ENCODE results near the gene TCF23. TPM values are rescaled to one million over a fixed set of nuclear protein-coding genes. Genes with fewer than 3 reads are reported as not detected.
A peak's percentile ranks its signal among the peaks of the same experiment; 100 is the strongest.

Gene TCF23
- not detected for total RNA-seq
- not detected for polyA plus RNA-seq
- total RNA-seq, result not detected

DNA sequence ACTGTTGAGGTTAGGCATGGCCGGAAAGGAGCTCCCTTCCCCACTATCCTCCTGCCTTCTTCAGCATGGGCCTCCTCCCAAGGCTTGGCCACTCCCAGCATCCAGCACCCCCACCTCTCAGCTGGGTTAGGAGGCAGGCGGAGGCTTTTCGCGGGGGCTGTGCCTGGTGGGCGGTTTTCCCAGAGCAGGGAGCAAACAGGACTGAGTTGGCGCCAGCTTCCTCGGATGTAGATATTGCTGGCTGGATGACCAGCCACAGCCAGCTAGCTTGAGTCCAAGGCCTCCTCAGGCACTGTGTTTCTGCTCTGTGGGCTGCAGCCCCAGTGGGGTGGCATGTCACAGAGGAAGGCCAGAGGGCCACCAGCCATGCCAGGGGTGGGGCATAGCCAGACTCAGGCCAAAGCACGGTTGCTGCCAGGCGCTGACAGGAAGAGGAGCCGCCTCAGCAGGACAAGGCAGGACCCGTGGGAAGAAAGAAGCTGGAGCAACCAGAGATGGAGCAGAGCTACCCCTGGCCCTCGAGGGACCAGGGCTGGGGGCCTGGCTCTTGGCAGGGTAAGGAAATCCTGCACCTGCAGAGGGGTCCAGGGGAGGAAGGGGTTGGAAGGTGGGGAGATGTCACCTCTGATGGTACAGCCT is at the start of gene TCF23:
Gene TCF23, plus strand, starts transcription at position 204 of the 639 bp plus-strand sequence. Its CDS starts 130 bp downstream, at position 334.
- ChIA-PET POLR2A (no interaction called here), CTCF (no interaction called here)
- Mint-ChIP-seq H3K27me3 (peaks cover 0 to 21% (median 9%) of the 10 kb centered on the region in 5 donors), H3K36me3 (no peaks in the 10 kb centered on the region), H3K4me1 (no peaks in the 10 kb centered on the region), H3K27ac (peak within 1 kb of the TSS in 2 of 9 donors; percentile 39 to 45), H3K4me3 (no peak within 1 kb of the TSS), H3K9me3 (no peaks in the 10 kb centered on the region)
- no peak within 1 kb of the TSS for H3K27ac ChIP-seq (ENCODE audit: low read depth, low read length)
- ATAC-seq, result no peak
- H3K36me3 ChIP-seq (ENCODE audit: control insufficient read depth in 2 of 3, insufficient read depth in 3 of 3, low read length in 3 of 3), result no peaks in the 10 kb centered on the region
- H3K9me3 ChIP-seq (ENCODE audit: control insufficient read depth in 2 of 3, low read length in 3 of 3), result no peaks in the 10 kb centered on the region
- DNase-seq, result no peak
- H3K27me3 ChIP-seq (ENCODE audit: control insufficient read depth in 2 of 2, insufficient read depth in 2 of 2, low read length in 2 of 2), result no peaks in the 10 kb centered on the region
- intact Hi-C loops (cut with micrococcal nuclease), result no loop called here
- no peak within 1 kb of the TSS for H3K4me3 ChIP-seq (ENCODE audit: low read length)
- no peaks in the 10 kb centered on the region for H3K4me1 ChIP-seq (ENCODE audit: control insufficient read depth in 2 of 2, insufficient read depth in 2 of 2, low read length in 2 of 2)

DNA sequence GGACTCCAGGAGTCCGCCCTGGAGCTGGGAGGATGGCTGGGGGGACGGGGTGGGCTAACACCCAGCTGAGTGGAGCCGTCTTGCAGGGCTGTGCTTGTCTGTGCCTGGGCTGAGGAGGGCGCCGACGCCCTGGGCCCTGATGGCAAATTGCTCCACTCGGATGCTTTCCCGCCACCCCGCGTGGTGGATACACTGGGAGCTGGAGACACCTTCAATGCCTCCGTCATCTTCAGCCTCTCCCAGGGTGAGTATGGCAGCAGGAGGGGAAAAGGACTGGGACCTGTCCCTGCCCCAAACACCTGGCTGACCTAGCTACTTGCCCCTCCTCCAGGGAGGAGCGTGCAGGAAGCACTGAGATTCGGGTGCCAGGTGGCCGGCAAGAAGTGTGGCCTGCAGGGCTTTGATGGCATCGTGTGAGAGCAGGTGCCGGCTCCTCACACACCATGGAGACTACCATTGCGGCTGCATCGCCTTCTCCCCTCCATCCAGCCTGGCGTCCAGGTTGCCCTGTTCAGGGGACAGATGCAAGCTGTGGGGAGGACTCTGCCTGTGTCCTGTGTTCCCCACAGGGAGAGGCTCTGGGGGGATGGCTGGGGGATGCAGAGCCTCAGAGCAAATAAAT is 49.4 kb upstream of the TCF23 start:
- peaks cover 6 to 16% (median 10%) of the 10 kb centered on the region in 7 donors for H3K4me1 Mint-ChIP-seq
- H3K4me3 ChIP-seq (ENCODE audit: low read length), result no peak overlapping the region
- no peaks in the 10 kb centered on the region for H3K9me3 Mint-ChIP-seq
- POLR2A ChIA-PET, result interaction anchor here (0.6 kb wide), 1 partner anchor 1342 kb away, joined by 3 read pairs; no protein-coding TSS in a partner anchor
- H3K27me3 ChIP-seq (ENCODE audit: control insufficient read depth in 2 of 2, insufficient read depth in 2 of 2, low read length in 2 of 2), result no peaks in the 10 kb centered on the region
- peaks cover 0 to 3% (median 0%) of the 10 kb centered on the region in 5 donors for H3K27me3 Mint-ChIP-seq
- H3K36me3 ChIP-seq (ENCODE audit: control insufficient read depth in 2 of 3, insufficient read depth in 3 of 3, low read length in 3 of 3), result no peaks in the 10 kb centered on the region
- intact Hi-C loops (cut with micrococcal nuclease), result no loop called here
- no peaks in the 10 kb centered on the region for H3K9me3 ChIP-seq (ENCODE audit: control insufficient read depth in 2 of 3, low read length in 3 of 3)
- peaks cover 0 to 4% of the 10 kb centered on the region in 2 donors for H3K4me1 ChIP-seq (ENCODE audit: control insufficient read depth in 2 of 2, insufficient read depth in 2 of 2, low read length in 2 of 2)
- CTCF ChIA-PET, result interaction anchor here (0.6 to 2.7 kb wide), 7 partner anchors 9 to 204 kb away, joined by 3 to 12 read pairs (median 4); no protein-coding TSS in a partner anchor
- no peaks in the 10 kb centered on the region for H3K36me3 Mint-ChIP-seq
- no peak overlapping the region for H3K4me3 Mint-ChIP-seq
- H3K27ac Mint-ChIP-seq, result no peak overlapping the region
- H3K27ac ChIP-seq (ENCODE audit: low read depth, low read length), result no peak overlapping the region
- DNase-seq (no peak), ATAC-seq (no peak)

DNA sequence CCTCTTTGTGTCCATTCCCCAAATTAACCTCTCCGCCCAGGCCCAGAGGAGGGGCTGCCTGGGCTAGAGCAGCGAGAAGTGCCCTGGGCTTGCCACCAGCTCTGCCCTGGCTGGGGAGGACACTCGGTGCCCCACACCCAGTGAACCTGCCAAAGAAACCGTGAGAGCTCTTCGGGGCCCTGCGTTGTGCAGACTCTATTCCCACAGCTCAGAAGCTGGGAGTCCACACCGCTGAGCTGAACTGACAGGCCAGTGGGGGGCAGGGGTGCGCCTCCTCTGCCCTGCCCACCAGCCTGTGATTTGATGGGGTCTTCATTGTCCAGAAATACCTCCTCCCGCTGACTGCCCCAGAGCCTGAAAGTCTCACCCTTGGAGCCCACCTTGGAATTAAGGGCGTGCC is 48.8 kb upstream of the TCF23 start:
- ChIA-PET CTCF (interaction anchor here (0.6 to 2.7 kb wide), 5 partner anchors 63 to 203 kb away, joined by 3 to 12 read pairs (median 11); no protein-coding TSS in a partner anchor), POLR2A (no interaction called here)
- Mint-ChIP-seq H3K36me3 (no peaks in the 10 kb centered on the region), H3K9me3 (no peaks in the 10 kb centered on the region), H3K4me3 (no peak overlapping the region), H3K4me1 (peaks cover 6 to 16% (median 10%) of the 10 kb centered on the region in 7 donors), H3K27ac (no peak overlapping the region), H3K27me3 (peaks cover 0 to 4% (median 0%) of the 10 kb centered on the region in 5 donors)
- intact Hi-C loops (cut with micrococcal nuclease), result no loop called here
- DNase-seq, result no peak
- Histone ChIP-seq H3K4me3 (ENCODE audit: low read length) (no peak overlapping the region), H3K36me3 (ENCODE audit: control insufficient read depth in 2 of 3, insufficient read depth in 3 of 3, low read length in 3 of 3) (no peaks in the 10 kb centered on the region), H3K4me1 (ENCODE audit: control insufficient read depth in 2 of 2, insufficient read depth in 2 of 2, low read length in 2 of 2) (peaks cover 0 to 4% of the 10 kb centered on the region in 2 donors), H3K27me3 (ENCODE audit: control insufficient read depth in 2 of 2, insufficient read depth in 2 of 2, low read length in 2 of 2) (no peaks in the 10 kb centered on the region), H3K27ac (ENCODE audit: low read depth, low read length) (no peak overlapping the region), H3K9me3 (ENCODE audit: control insufficient read depth in 2 of 3, low read length in 3 of 3) (no peaks in the 10 kb centered on the region)
- ATAC-seq, result no peak

DNA sequence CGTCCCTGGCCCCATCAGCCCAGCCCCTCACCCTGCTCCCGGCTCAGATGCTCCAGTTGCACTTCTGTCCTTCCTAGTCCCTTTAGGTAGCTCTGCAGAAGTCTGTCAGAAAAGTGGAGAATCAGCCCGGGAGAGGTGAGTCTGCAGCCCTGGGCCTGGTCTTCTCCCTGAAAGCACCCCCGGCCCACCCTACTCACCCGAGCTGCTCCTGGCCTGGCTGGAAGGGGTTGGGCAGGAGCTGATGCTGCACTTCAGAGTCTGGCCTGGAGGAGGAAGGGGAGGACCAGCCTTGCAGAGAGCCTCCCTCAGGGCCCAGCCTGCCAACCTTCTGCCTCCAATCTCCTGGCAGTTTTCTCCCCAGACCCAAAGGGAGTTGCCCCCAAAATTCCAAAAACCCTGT is 46.5 kb upstream of the TCF23 start:
- H3K9me3 ChIP-seq (ENCODE audit: control insufficient read depth in 2 of 3, low read length in 3 of 3), result no peaks in the 10 kb centered on the region
- ATAC-seq (no peak), DNase-seq (no peak)
- intact Hi-C loops (cut with micrococcal nuclease), result no loop called here
- H3K27me3 ChIP-seq (ENCODE audit: control insufficient read depth in 2 of 2, insufficient read depth in 2 of 2, low read length in 2 of 2), result no peaks in the 10 kb centered on the region
- no peaks in the 10 kb centered on the region for H3K36me3 ChIP-seq (ENCODE audit: control insufficient read depth in 2 of 3, insufficient read depth in 3 of 3, low read length in 3 of 3)
- no peak overlapping the region for H3K27ac ChIP-seq (ENCODE audit: low read depth, low read length)
- CTCF ChIA-PET, result interaction anchor here (0.6 to 1.1 kb wide), 3 partner anchors 28 to 201 kb away, joined by 3 to 4 read pairs (median 3); partner anchors contain the start of gene MAPRE3
- POLR2A ChIA-PET, result no interaction called here
- peaks cover 0 to 8% (median 4%) of the 10 kb centered on the region in 5 donors for H3K27me3 Mint-ChIP-seq
- no peaks in the 10 kb centered on the region for H3K9me3 Mint-ChIP-seq
- H3K4me1 Mint-ChIP-seq, result peaks cover 0 to under 1% (median 0%) of the 10 kb centered on the region in 7 donors
- H3K4me1 ChIP-seq (ENCODE audit: control insufficient read depth in 2 of 2, insufficient read depth in 2 of 2, low read length in 2 of 2), result no peaks in the 10 kb centered on the region
- no peak overlapping the region for H3K4me3 ChIP-seq (ENCODE audit: low read length)
- H3K27ac Mint-ChIP-seq, result no peak overlapping the region
- no peaks in the 10 kb centered on the region for H3K36me3 Mint-ChIP-seq
- H3K4me3 Mint-ChIP-seq, result no peak overlapping the region

DNA sequence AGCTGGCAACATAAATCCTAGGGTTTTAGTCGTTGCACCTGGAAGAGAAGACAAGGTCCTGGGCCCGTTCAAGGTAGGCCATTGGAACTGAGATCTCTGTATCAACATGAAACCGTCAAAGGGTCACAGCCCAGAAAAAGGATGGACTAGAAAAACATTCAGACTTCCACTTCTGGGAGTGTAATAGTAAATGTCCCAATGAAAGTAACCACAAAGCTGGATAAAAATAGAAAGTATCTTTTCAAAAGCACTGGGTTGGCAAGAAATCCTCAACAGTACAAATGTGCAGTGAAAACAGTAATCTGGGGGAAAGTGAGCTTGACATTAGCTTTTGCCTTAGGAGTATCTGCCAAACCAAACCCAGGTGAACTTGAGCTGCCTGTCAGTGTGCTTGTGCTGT is 42.8 kb upstream of the TCF23 start:
- Mint-ChIP-seq H3K36me3 (no peaks in the 10 kb centered on the region), H3K4me3 (no peak overlapping the region), H3K4me1 (no peaks in the 10 kb centered on the region), H3K27me3 (peaks cover 0 to 21% (median 4%) of the 10 kb centered on the region in 5 donors), H3K9me3 (no peaks in the 10 kb centered on the region), H3K27ac (no peak overlapping the region)
- Histone ChIP-seq H3K4me1 (ENCODE audit: control insufficient read depth in 2 of 2, insufficient read depth in 2 of 2, low read length in 2 of 2) (no peaks in the 10 kb centered on the region), H3K27ac (ENCODE audit: low read depth, low read length) (no peak overlapping the region), H3K27me3 (ENCODE audit: control insufficient read depth in 2 of 2, insufficient read depth in 2 of 2, low read length in 2 of 2) (no peaks in the 10 kb centered on the region), H3K4me3 (ENCODE audit: low read length) (no peak overlapping the region), H3K36me3 (ENCODE audit: control insufficient read depth in 2 of 3, insufficient read depth in 3 of 3, low read length in 3 of 3) (no peaks in the 10 kb centered on the region), H3K9me3 (ENCODE audit: control insufficient read depth in 2 of 3, low read length in 3 of 3) (no peaks in the 10 kb centered on the region)
- intact Hi-C loops (cut with micrococcal nuclease), result no loop called here
- POLR2A ChIA-PET, result no interaction called here
- DNase-seq (no peak), ATAC-seq (no peak)
- CTCF ChIA-PET, result no interaction called here

DNA sequence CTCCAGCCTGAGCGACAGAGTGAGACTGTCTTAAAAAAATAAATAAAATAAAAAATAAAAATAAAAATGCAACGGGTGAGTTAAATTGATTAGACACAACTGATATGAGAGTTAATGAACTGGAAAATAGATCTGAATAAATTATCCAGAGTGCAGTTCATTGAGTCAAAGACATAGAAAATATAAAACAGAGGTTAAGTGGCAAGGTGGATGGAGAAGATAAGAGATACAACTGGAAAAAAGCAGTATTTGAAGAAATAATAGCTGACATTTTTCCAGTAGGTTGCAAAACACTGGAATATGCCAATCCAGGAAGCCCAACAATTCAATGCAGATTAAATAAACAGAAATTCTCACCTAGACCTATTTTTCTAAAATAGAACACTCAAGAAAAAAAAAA is 40.6 kb upstream of the TCF23 start:
- CTCF ChIA-PET, result interaction anchor here (0.8 to 1.0 kb wide), 2 partner anchors 9 to 171 kb away, joined by 4 read pairs; no protein-coding TSS in a partner anchor
- H3K36me3 Mint-ChIP-seq, result no peaks in the 10 kb centered on the region

More for the DNA sequence above, 40.6 kb upstream of the TCF23 start:
- no peak for ATAC-seq
- H3K9me3 ChIP-seq (ENCODE audit: control insufficient read depth in 2 of 3, low read length in 3 of 3), result no peaks in the 10 kb centered on the region
- H3K4me3 Mint-ChIP-seq, result no peak overlapping the region
- POLR2A ChIA-PET, result interaction anchor here (0.7 kb wide), 2 partner anchors 31 to 172 kb away, joined by 3 read pairs; no protein-coding TSS in a partner anchor
- no peaks in the 10 kb centered on the region for H3K36me3 ChIP-seq (ENCODE audit: control insufficient read depth in 2 of 3, insufficient read depth in 3 of 3, low read length in 3 of 3)
- no peak overlapping the region for H3K4me3 ChIP-seq (ENCODE audit: low read length)
- intact Hi-C loops (cut with micrococcal nuclease), result no loop called here
- peaks cover 0 to 21% (median 4%) of the 10 kb centered on the region in 5 donors for H3K27me3 Mint-ChIP-seq
- no peaks in the 10 kb centered on the region for H3K9me3 Mint-ChIP-seq
- DNase-seq, result no peak
- no peaks in the 10 kb centered on the region for H3K27me3 ChIP-seq (ENCODE audit: control insufficient read depth in 2 of 2, insufficient read depth in 2 of 2, low read length in 2 of 2)
- no peaks in the 10 kb centered on the region for H3K4me1 ChIP-seq (ENCODE audit: control insufficient read depth in 2 of 2, insufficient read depth in 2 of 2, low read length in 2 of 2)
- no peak overlapping the region for H3K27ac ChIP-seq (ENCODE audit: low read depth, low read length)
- H3K4me1 Mint-ChIP-seq, result no peaks in the 10 kb centered on the region
- H3K27ac Mint-ChIP-seq, result no peak overlapping the region

All from naive thymus-derived CD4-positive, alpha-beta T cell (primary cell).